SH-SY5Y (cell line): ENCODE measurements around the gene ZNF593OS.

Experiments
- GATA2 ChIP-seq: IDR thresholded peaks from 2 replicates; pipeline ENCODE4 v1.6.1; 2011; ENCODE audit warnings: mild to moderate bottlenecking, low read depth, low read length
- GATA3 ChIP-seq: IDR thresholded peaks from 2 replicates; pipeline ENCODE4 v1.6.1; 2011; ENCODE audit warnings: low read depth, mild to moderate bottlenecking, low read length, moderate library complexity

DNA sequence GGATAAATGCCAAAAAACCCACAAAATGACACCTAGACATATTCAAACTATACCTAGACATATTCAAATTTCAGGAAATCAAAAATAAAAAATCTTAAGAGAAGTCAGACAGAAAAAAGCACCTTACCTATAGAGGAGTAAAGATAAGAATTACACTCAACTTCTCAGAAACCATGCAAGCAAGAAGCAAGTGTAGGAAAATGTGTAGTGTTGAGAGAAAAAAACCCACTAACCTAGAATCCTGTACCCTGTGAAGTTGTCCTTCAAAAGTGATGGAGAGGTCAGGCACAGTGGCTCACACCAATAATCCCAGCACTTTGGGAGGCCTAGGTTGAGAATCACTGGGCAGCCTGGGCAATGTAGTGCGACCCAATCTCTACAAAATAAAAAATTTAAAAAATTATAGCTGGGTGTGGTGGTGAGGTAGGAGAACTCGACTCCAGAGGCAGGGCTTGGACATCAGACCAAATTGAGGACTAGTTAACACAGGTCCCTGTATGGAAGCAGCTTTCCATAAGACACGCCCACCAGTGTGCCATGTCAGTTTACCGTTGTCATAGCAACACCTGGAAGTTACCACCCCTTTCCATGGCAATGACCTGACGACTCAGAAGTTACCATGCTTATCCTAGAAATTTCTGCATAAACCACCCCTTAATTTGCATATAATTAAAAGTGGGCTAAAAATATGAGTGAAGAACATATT lies 39.4 kb downstream of the ZNF593OS start:
- TF ChIP-seq GATA2 (no peak), GATA3 (no peak)
